ENCODE results near the gene ETV6.
A peak's percentile ranks its signal among the peaks of the same experiment; 100 is the strongest.

Gene ETV6

DNA sequence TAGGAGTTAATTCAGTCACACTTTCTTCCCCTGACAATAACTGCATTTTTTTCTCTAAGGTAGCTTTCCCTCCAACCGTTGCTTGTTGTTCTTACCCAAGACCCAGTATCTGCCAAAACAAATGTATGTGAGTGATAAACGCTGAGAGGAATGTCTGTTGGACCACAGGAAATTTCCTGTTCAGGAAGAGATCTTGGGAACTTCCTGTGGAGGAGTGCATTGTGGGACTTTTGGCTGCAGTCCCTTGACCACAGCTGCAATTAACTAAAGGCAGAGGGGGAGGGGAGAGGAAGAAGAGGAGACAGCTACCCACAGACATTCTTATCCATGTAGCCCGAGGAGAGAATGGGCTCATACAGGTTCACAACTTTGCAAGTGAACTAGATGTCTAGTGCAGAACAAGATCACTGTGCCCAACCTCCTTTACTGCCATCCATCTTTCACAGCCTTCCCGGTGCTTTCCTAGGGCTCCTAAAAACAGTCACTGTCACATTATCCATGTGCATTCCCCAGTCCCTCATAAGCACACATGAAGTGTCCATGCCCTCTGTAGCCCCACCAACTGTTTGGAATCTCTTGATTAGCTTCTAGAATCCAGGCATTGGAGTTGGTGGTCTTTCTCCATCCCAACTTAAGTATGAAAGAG lies 149.5 kb downstream of the ETV6 start:
- peak; percentile 82 for DNase-seq (ENCODE audit: low read depth, low spot score)

DNA sequence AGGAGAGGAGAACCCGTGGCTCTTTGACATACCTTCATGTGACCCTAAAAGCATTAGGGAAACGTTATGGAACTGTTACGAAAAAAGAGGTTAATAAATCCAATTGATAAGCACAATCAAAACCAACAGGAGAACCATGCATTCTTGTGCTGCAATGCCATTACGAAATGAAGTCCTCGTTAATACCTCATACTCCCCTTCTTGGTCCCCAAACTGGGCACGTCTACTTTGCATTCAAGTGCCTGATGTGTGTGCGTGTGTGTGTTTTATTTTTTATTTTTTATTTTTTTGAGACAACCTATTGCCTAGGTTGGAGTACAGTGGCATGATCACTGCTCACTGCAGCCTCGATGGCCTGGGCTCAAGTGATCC lies 150.0 kb downstream of the ETV6 start:
- no peak for DNase-seq (ENCODE audit: low read depth, low spot score)

DNA sequence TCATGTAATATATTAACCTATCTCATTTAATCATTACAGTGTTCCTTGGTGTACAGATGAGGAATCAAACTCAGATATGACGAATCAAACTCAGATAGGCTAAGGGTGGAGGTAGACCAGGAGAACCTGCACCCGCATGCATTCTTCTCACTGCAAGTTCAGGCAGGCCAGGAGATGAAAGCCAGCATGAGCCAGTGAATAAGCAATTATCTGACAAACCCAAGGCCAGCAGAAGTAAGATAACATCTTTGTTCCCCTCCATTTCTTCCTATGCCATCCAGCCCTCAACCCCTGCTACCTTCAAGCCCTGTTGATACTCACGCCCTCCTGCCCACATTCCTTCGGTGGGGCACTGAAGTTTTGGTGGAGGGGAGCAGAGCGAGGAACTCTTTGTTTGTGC lies 152.2 kb downstream of the ETV6 start:
- DNase-seq (ENCODE audit: low read depth, low spot score): no peak

DNA sequence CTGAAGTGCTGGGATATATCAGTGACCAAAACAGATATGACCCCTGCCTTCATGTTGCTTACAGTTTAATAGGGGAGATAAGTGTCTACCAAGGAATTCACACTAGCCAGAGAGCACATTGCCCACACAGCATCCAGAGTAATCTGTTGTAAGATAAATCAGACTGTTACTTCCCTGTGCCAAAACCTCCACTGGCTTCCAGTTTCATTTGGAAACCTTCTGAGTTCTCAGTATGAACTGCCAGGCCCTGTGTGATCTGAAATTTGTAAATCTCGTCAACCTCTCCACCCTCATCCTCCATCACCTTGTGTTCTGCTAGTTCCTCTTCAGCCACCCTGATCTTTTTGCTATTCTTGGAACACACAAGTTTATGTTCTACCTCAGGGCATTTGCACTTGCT lies 154.7 kb downstream of the ETV6 start:
- DNase-seq (ENCODE audit: low read depth, low spot score): no peak

DNA sequence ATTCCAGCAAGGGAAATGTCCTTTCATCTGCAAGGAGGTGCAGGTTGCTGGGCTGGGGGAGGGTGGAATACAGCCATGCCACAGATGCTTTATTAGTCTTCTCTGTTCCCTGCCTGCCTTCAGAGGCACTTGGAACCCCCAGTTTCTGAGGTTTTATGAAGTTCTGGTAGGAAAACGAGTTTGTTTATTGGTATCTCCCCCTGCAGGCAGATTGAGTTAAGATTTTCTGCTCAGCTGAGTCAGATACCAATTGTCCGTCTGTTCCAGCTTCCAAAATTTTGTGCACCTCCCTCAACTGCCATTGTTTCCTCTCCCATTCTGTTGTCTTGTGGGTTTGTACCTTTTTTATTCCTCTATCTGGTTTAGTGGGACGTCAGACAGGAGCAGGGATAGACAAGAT lies 155.6 kb downstream of the ETV6 start:
- no peak for DNase-seq (ENCODE audit: low read depth, low spot score)

DNA sequence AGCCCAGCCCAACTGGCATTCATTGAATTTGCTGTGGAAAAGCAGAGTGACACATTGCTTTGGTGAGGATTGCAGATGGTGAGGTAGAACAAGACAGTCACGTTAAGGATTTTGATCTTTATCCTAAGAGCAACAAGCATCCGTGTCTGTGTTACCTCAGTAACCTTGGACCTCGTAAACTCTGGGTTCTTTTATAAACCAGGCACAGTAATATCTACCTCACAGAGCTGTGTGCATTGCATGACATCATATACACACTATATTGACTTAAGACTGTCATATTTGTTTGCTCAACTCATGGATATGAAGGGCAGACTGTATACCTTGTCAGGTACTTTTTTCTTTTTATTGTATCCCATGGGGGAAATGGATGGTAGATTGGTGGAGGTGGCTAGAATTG lies 156.2 kb downstream of the ETV6 start:
- DNase-seq (ENCODE audit: low read depth, low spot score): no peak

DNA sequence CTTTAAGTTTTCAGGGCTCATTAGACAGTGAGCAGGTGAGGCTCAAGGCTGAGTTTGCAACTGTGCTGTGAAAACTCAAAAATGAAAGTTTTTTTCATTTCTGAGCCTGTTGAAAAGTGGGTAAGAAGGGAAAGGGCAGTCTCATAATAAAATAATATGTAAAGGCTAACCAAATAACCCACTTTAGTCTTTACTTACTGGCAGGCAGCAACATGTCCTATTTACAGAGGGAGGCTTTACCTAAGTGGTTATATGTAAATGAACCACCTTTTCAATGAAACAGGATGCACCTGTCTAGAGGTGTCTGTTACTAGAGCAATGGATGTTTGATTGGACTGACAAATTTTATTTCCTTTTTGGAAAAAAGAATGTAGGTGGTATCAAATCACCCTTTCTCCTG lies 158.0 kb downstream of the ETV6 start:
- no peak for DNase-seq (ENCODE audit: low read depth, low spot score)

DNA sequence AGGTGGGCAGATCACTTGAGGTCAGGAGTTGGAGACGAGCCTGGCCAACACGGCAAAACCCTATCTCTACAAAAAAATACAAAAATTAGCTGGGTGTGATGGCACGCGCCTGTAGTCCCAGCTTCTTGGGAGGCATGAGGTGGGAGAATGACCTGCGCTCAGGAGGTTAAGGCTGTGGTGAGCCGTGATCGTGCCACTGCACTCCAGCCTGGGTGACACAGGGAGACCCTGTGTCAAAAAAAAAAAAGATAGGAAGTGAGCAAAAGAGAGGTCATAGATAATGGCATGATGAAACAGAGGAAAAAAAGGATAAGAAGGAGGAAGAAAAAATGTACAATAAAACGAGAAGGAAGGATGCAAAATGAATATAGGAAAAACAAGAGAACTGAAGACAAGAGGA lies 159.5 kb downstream of the ETV6 start:
- no peak for DNase-seq (ENCODE audit: low read depth, low spot score)

DNA sequence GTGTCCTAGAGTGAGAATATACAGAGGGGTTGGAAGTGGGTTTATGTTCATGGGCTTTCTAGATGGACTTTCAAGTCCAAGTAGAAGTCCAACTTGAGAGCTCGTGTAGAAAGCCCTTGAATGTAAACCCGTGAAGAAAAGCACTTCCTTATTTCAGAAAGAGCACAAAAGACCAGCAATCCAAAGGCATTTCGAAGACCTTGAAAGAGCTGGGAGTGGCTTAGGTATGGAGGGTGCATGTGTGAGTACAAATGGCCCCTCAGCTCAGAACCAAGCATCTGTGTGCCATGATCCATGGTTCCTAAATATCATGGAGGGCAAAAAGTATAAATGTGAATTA lies 160.7 kb downstream of the ETV6 start:
- no peak for DNase-seq (ENCODE audit: low read depth, low spot score)

DNA sequence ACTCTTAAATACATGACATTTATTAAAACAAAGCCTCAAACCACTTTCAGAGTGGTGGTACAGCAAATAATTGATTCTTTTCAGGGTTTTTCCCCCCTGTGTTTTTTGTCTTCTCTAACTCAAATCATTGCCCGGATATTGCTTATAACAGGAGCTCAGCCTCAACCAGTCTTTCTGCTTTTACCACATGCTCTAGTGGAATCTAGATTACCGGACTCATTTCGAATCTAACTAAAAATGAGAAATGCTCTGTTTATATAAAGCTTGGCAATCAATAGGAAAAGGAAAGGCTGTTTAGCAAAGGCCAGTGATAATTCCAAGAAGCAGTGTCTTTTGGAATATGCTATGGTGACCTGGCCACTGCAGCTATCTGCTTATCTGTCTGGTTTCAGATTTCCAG lies 161.5 kb downstream of the ETV6 start:
- DNase-seq (ENCODE audit: low read depth, low spot score): no peak

DNA sequence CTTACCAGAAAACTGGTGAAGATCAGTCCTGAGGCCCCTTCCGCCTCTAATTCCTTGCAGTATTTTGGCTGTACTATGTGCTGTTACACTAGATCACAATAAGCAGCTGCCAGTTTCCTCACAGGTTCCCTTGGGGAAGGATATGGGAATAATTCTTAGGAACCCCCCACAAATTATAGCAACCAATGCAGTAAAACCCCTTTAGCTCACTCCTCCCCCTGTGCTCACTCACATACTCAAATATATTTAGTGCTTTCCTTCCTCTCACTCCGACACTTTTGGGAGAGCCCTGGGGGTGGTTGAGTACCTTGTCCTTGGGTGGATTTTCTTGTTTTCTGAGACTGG lies 162.7 kb downstream of the ETV6 start:
- no peak for DNase-seq (ENCODE audit: low read depth, low spot score)

DNA sequence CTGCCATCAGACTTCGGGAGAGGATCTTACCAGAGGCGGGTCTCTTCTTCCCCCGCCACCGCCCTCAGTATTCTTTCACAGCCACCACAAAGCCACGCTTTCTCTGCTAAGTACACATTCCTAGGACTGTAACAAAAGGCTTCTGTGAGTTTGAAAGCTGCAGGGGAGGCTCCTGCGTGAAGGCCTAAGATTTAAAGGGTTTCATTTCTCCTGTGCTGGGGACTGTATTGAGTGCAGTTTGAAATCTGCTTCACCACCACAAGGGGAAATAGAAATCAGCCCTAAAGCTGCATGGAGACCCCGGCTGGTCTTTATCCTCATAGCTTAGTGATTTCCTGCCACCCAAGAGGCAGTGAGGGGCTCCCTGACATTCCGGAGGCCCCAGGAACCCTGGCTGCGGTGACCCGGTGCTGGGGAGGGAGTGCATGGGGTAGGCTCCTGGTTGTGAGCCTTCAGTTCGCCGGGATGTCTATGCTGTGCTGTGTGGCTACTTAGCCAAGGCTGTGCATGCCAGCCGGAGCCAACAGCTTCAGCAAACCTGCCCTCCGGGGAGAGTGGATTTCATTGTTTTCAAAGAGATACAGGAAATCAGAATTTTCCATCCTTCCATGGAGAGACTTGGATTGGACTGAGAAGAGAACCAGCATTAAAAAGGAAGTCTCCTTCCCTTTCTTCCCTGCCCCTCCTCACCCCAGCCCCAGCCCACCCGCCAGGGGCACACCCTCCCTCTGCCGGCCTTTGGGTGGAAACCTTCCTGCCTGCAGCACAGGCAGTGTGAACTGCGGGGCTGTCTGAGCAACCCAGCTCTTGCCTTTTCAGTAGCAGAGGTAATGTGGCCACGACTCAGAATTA lies 163.3 kb downstream of the ETV6 start:
- peak; percentile 79 for DNase-seq (ENCODE audit: low read depth, low spot score)

DNA sequence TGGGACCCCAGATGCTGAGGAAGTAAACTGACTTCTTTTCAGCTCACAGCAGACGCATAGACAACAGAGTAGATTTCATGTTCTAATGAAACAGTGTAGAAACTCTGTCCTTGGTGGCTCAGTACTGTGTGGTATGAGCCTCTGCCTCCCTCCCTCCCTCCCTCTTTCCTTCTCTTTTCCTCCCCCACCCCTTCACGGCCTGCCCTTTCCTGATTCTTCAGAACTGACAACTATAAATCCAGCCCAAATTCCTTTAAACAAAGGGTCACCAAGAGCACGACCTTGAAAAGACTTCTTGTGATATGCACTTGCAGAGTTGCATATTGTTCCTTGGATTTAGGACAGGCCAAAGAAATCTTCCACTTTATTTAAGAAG lies 164.0 kb downstream of the ETV6 start:
- no peak for DNase-seq (ENCODE audit: low read depth, low spot score)

DNA sequence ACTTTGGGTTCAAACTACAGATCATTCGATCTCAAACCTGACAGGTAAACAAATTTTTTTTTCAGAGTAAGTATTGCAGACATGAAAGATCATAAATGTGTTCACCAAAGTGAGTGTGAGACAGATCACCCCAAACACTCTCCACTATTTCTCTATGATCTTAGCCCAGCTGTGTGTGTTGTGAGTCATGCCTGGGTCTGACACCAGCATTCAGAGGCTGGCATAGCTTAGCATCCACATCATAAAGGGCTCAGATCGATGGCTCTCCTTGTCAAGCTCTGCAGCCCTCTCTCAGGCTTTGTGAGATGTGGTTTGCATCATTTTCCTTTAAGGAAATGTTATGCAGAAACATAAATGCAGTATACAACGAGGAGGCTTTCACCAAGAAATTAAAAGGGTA lies 164.9 kb downstream of the ETV6 start:
- peak; percentile 84 for DNase-seq (ENCODE audit: low read depth, low spot score)

DNA sequence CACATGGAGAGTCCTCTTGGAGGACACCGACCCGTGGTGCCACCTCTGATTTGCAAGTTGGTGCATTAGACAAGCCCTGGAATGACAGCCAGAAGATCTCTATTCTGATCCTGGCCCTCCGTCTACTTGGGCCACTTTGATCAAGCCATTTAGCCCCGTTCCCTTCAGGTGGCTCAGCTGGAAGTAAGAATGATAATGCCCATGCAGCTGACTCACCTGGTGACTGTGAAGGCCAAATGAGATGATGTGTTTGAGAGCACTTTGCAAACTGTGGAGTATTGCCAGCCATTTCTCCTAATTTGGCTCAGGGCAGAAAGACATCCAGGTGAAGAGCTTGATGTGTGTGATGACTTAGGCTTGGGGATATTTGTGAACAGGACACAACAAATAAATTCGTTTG lies 165.9 kb downstream of the ETV6 start:
- DNase-seq (ENCODE audit: low read depth, low spot score): no peak

DNA sequence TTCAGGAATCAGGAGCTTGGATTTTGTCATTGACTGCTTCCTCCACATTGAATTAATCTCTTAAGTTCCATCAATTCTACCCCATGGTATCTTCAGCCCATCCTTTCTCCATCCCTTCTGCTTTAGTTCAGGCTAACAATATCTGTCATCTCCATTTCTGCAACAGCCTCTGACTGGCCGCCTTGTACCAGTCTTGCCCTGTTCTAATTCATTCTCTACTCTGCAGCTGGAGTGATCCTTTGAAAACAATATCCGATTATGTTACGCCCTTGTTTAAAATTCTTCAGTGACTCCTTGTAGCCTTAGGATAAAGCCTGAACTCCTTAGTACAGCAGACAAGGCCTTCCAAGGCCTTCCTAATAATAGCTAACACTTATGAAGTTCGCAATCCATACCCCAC lies 170.2 kb downstream of the ETV6 start:
- DNase-seq (ENCODE audit: low read depth, low spot score): no peak

DNA sequence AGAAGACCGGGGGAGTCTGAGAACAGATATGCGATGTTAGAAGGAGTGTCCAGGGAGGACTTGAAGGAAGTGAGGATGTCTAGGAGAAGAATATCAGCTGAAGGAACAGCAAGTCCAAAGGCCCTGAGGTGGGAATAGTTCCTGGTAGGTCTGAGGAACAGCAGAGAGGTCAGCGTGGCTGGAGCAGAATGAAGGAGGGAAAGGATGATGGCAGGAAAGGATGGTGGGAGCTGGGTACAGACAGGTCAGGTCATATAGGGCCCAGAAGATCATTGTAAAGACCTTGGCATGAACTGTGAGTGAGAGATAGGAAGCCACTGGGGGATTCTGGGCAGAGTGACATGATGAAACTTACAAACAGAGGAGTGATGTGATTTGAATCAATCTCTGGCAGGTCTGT lies 171.0 kb downstream of the ETV6 start:
- DNase-seq (ENCODE audit: low read depth, low spot score): no peak

DNA sequence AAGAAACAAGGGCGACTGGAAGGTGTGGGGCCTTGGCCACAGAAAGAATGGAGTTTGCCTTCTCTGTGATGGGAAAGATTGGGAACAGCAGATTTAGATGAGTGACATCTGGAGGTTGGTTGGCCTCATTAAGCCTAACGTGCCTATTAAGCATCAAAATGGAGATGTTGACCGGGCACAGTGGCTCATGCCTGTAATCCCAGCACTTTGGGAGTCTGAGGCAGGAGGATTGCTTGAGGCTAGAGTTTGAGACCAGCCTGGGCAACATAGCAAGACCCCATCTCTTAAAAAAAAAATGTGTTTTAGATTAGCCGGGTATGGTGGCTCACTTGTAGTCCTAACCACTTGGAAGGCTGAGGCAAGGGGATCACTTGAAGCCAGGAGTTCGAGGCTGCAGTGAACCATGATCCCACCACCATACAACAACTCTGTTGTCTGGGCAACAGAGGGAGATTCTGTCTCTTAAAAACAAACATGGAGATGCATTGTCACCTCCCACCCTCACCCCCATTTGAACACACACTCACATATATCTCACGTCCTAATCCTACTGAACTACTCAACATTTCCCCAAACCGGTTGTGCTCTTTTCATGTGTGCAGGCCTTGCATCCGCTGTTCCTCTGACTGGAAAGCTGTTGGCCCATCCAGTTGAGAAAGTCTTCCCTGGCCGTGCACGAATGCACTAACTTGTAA lies 172.1 kb downstream of the ETV6 start:
- no peak for DNase-seq (ENCODE audit: low read depth, low spot score)

DNA sequence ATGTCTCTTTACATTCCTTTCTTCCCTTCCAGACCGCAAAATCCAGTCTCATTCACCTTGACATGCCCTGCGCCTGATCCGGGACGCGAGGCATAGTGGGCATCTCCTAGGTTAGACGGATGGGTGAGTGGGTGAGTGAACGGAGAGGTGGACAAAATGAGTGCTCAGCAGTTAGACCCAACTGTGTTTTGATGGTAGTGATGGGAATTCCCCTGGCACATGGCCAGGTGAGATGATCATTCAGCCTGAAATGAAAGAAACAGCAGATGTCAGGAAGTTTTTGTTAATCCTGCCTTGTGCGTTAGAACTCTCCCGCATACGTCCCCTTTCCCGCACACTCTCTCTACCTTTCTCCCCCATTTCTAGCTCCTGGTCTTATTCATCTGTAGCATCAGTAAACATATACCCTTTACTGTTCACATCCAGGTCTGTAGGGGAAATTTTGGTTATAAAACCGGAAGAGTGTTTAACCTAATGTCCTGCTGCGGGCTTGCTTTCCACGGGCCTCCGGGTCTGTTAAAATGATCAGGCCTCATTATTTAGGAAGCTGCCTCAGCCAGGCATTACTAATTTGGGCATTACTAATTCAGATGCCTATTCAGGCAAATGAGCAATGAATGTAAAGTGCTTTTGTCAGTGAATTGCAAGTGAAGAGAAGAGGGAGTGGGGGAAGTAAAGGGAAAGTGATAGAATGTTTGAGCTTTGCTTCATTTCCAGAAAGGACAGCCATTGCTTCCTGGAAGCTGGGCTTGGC lies 172.8 kb downstream of the ETV6 start:
- peak; percentile 83 for DNase-seq (ENCODE audit: low read depth, low spot score)

DNA sequence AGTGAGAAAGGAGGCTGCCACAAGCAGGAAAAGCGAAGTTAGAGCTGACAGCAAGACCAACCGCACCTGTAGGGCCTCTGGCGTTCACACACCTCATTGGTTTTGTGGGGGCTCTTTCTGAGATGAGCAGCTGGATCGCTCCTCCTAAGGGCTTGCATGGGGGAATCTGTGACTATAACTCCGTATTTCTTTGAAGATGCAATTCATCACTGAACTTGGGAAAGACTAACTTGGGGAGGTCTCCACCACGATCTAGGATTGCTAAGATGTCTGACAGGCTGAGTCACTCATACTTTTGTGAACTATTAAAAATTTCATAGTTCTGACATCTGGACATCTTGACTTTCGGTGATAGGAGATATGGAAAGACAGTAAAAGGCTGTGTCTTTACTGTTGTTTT lies 173.6 kb downstream of the ETV6 start:
- DNase-seq (ENCODE audit: low read depth, low spot score): peak; percentile 52

DNA sequence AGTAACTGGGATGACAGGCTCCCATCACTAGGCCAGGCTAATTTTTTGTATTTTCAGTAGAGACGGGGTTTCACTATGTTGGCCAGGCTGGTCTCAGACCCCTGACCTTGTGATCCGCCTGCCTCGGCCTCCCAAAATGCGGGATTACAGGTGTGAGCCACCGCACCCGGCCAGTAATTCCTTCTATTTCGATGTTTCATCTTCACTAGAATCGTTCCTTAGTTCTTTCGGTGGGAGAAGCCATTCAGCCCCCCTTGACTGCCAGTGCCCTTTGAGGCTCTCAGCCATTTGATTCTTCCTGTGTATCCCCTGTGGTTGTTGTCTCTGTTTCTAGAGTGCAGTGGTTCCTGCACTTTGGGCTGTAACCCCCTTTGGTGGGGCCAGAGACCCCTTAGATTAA lies 174.1 kb downstream of the ETV6 start:
- DNase-seq (ENCODE audit: low read depth, low spot score): no peak

DNA sequence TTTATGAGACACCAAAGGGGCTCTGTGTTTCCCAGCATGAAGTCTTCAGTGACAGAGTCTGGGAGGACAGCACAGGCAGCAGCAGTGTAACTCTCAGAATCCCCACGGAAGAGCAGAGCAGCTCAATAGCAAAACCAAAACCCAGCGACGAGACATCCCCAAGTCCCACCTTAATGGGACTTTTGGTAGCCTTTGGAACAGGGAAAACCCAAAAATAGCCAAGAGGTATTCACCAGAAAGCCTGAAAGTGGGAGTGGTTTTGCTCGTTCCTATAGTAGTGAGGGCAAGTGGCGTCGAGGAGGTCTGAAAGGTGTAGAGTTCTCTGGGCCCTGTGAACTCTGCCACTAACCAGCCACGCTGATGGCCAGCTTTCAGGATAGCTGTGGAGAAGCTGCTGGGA lies 174.6 kb downstream of the ETV6 start:
- no peak for DNase-seq (ENCODE audit: low read depth, low spot score)

DNA sequence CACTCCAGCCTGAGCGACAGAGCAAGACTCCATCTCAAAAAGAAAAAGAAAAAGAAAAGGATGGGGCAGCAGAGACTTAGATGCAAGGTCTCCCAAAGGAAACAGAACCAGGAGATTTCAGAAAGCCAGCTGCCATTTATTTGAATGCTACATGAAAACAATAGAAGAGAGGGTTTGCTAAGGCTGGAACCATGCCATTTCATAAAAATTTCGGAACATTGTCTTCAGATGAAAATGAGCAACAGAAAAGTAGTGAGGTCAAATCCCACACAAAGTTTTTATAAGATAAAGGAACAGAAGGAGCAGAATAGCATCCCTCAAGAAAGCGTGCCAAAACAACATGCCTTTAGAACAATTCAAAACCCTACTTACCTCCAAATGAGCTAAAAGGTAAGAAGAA lies 175.3 kb downstream of the ETV6 start:
- DNase-seq (ENCODE audit: low read depth, low spot score): no peak
